Stimulated activated CD4-positive, alpha-beta T cell treated with anti-CD3 and anti-CD28 coated beads, Interleukin-12 subunit alpha, Interleukin-12 subunit beta, amount 100 ng/mL, for 4 hours (primary cell): ENCODE data around the gene ISG20.

Source experiments
- DNase-seq: peaks from one replicate; pipeline ENCODE4 v3.0.0-alpha.2; 2020

ISG20 gene

GRCh38 chr15:88655800-88656488 is 17.1 kb downstream of the ISG20 start:
- no peak for DNase-seq

- DNase-seq, result no peak
These were observed 18.0 kb downstream of the ISG20 start for GRCh38 chr15:88656760-88657221.

- no peak for DNase-seq
These were observed 18.7 kb downstream of the ISG20 start for GRCh38 chr15:88657326-88658069.

- DNase-seq, result no peak
These were observed 19.5 kb downstream of the ISG20 start for GRCh38 chr15:88658070-88658965.

GRCh38 chr15:88658972-88659931 is 20.4 kb downstream of the ISG20 start:
- no peak for DNase-seq

GRCh38 chr15:88661041-88661700 is 22.4 kb downstream of the ISG20 start:
- DNase-seq, result no peak

- no peak for DNase-seq
These were observed 23.1 kb downstream of the ISG20 start for GRCh38 chr15:88661761-88662556.

GRCh38 chr15:88663141-88663621 is 24.4 kb downstream of the ISG20 start:
- DNase-seq, result no peak

- no peak for DNase-seq
These were observed 25.4 kb downstream of the ISG20 start for GRCh38 chr15:88664151-88664778.

- DNase-seq, result no peak
These were observed 35.8 kb downstream of the ISG20 start for GRCh38 chr15:88674661-88675060.

- no peak for DNase-seq
These were observed 39.9 kb downstream of the ISG20 start for GRCh38 chr15:88678755-88679154.

GRCh38 chr15:88680241-88681001 is 41.6 kb downstream of the ISG20 start:
- no peak for DNase-seq

- no peak for DNase-seq
These were observed 42.9 kb downstream of the ISG20 start for GRCh38 chr15:88681610-88682221.

- no peak for DNase-seq
These were observed 45.5 kb downstream of the ISG20 start for GRCh38 chr15:88684345-88684744.

GRCh38 chr15:88686166-88686565 is 47.4 kb downstream of the ISG20 start:
- no peak for DNase-seq

- no peak for DNase-seq
These were observed 49.6 kb downstream of the ISG20 start for GRCh38 chr15:88688394-88688933.

- DNase-seq, result no peak
These were observed 51.5 kb downstream of the ISG20 start for GRCh38 chr15:88690331-88690730.

GRCh38 chr15:88693191-88693590 is 54.4 kb downstream of the ISG20 start:
- DNase-seq, result no peak
